ENCODE data around the gene SH3RF3. TPM values are rescaled to one million over a fixed set of nuclear protein-coding genes. Genes with fewer than 3 reads are reported as not detected.

The SH3RF3 gene
- total RNA-seq, 1 donor from 2014 or later: under 0.01 TPM

- Histone ChIP-seq H3K27me3 (ENCODE audit: control insufficient read depth, insufficient read depth, low read length) (peaks cover 26% of the 10 kb centered on the region), H3K36me3 (ENCODE audit: control insufficient read depth, insufficient read depth, low read length) (no peaks in the 10 kb centered on the region), H3K4me3 (ENCODE audit: low read depth, low read length) (no peak overlapping the region)
- no peak for FAIRE-seq
- no peak for DNase-seq (ENCODE audit: low read depth)
- no peak for TF ChIP-seq CTCF (IDR thresholded peaks at IDR 0.05; ENCODE audit: insufficient read depth, low read length, severe bottlenecking)
These were observed 85.8 kb downstream of the SH3RF3 start for GRCh38 chr2:109214651-109215371.

GRCh38 chr2:109215866-109216265 lies 86.9 kb downstream of the SH3RF3 start:
- FAIRE-seq (no peak), DNase-seq (ENCODE audit: low read depth) (no peak)
- TF ChIP-seq CTCF (IDR thresholded peaks at IDR 0.05; ENCODE audit: insufficient read depth, low read length, severe bottlenecking): no peak
- H3K36me3 ChIP-seq (ENCODE audit: control insufficient read depth, insufficient read depth, low read length): no peaks in the 10 kb centered on the region
- no peak overlapping the region for H3K4me3 ChIP-seq (ENCODE audit: low read depth, low read length)
- peaks cover 26% of the 10 kb centered on the region for H3K27me3 ChIP-seq (ENCODE audit: control insufficient read depth, insufficient read depth, low read length)

GRCh38 chr2:109216332-109216731 lies 87.3 kb downstream of the SH3RF3 start:
- TF ChIP-seq CTCF (IDR thresholded peaks at IDR 0.05; ENCODE audit: insufficient read depth, low read length, severe bottlenecking): no peak
- H3K4me3 ChIP-seq (ENCODE audit: low read depth, low read length): no peak overlapping the region
- no peaks in the 10 kb centered on the region for H3K36me3 ChIP-seq (ENCODE audit: control insufficient read depth, insufficient read depth, low read length)
- DNase-seq (ENCODE audit: low read depth): no peak
- H3K27me3 ChIP-seq (ENCODE audit: control insufficient read depth, insufficient read depth, low read length): peaks cover 26% of the 10 kb centered on the region
- FAIRE-seq: no peak

- Histone ChIP-seq H3K27me3 (ENCODE audit: control insufficient read depth, insufficient read depth, low read length) (peaks cover 26% of the 10 kb centered on the region), H3K4me3 (ENCODE audit: low read depth, low read length) (no peak overlapping the region), H3K36me3 (ENCODE audit: control insufficient read depth, insufficient read depth, low read length) (no peaks in the 10 kb centered on the region)
- no peak for TF ChIP-seq CTCF (IDR thresholded peaks at IDR 0.05; ENCODE audit: insufficient read depth, low read length, severe bottlenecking)
- FAIRE-seq (no peak), DNase-seq (ENCODE audit: low read depth) (no peak)
These were observed 88.5 kb downstream of the SH3RF3 start for GRCh38 chr2:109217362-109218086.

- FAIRE-seq (no peak), DNase-seq (ENCODE audit: low read depth) (no peak)
- peaks cover 27% of the 10 kb centered on the region for H3K27me3 ChIP-seq (ENCODE audit: control insufficient read depth, insufficient read depth, low read length)
- H3K36me3 ChIP-seq (ENCODE audit: control insufficient read depth, insufficient read depth, low read length): no peaks in the 10 kb centered on the region
- no peak overlapping the region for H3K4me3 ChIP-seq (ENCODE audit: low read depth, low read length)
- TF ChIP-seq CTCF (IDR thresholded peaks at IDR 0.05; ENCODE audit: insufficient read depth, low read length, severe bottlenecking): no peak
These were observed 89.2 kb downstream of the SH3RF3 start for GRCh38 chr2:109218087-109218791.

Measured in bronchial epithelial cell (primary cell).